Astrocyte of the spinal cord (primary cell): ENCODE results near the gene CDK19.
A peak's percentile ranks its signal among the peaks of the same experiment; 100 is the strongest.

ENCODE experiments used
- DNase-seq: peaks from one replicate; pipeline ENCODE4 v3.0.0; 2011; ENCODE audit warnings: low read depth, low spot score
- H3K4me3 ChIP-seq: 2 replicates; pipeline ENCODE4 v1.5.1; 2011; ENCODE audit warnings: low read depth, mild to moderate bottlenecking, low read length, moderate library complexity
- CTCF ChIP-seq: IDR thresholded peaks from 2 replicates; pipeline ENCODE4 v1.5.1; 2012; ENCODE audit warnings: low read depth, mild to moderate bottlenecking, low read length, inconsistent platforms
- in situ Hi-C: cut with HindIII; loops from 2 replicates; pipeline ENCODE4 v1.10.0; 2017; ENCODE audit warnings: low sequenced_read_pairs

CDK19 gene

GRCh38 chr6:110828396-110828795 lies 13.1 kb upstream of the CDK19 start:
- no peak for TF ChIP-seq CTCF
- DNase-seq, result no peak
- no peak overlapping the region for H3K4me3 ChIP-seq
- in situ Hi-C loops, result no loop called here

GRCh38 chr6:110826236-110827129 lies 11.2 kb upstream of the CDK19 start:
- in situ Hi-C loops, result no loop called here
- DNase-seq, result no peak
- no peak overlapping the region for H3K4me3 ChIP-seq
- no peak for TF ChIP-seq CTCF

GRCh38 chr6:110823146-110823545 lies 7.9 kb upstream of the CDK19 start:
- no peak for DNase-seq
- in situ Hi-C loops, result no loop called here
- TF ChIP-seq CTCF, result no peak
- H3K4me3 ChIP-seq, result no peak overlapping the region

GRCh38 chr6:110822249-110822648 lies 7.0 kb upstream of the CDK19 start:
- TF ChIP-seq CTCF, result no peak
- DNase-seq, result no peak
- H3K4me3 ChIP-seq, result no peak overlapping the region
- in situ Hi-C loops, result no loop called here

- no peak for DNase-seq
- in situ Hi-C loops, result no loop called here
Measured at GRCh38 chr6:110816677-110817076, 1.4 kb upstream of the CDK19 start.

GRCh38 chr6:110815015-110815410 lies 256 bp downstream of the CDK19 start:
- DNase-seq, result no peak
- no peak for TF ChIP-seq CTCF
- peak overlapping the region; percentile 92 for H3K4me3 ChIP-seq
- in situ Hi-C loops, result no loop called here

More at GRCh38 chr6:110816677-110817076, 1.4 kb upstream of the CDK19 start:
- no peak for TF ChIP-seq CTCF
- H3K4me3 ChIP-seq, result no peak overlapping the region
